ENCODE data around the gene UNC79. TPM values are rescaled to one million over a fixed set of nuclear protein-coding genes. Genes with fewer than 3 reads are reported as not detected.

Gene UNC79
- total RNA-seq, 1 donor from 2014 or later, result 0.09 TPM

GRCh38 chr14:93591506-93591905 is 160.8 kb downstream of the UNC79 start:
- no peaks in the 10 kb centered on the region for H3K4me1 ChIP-seq
- TF ChIP-seq CTCF (IDR thresholded peaks at IDR 0.05), result no peak
- DNase-seq, result no peak
- intact Hi-C loops (cut with DNase I), result no loop called here
- ATAC-seq, result no peak
- H3K4me3 ChIP-seq, result no peak overlapping the region
- no peaks in the 10 kb centered on the region for H3K27me3 ChIP-seq
- H3K36me3 ChIP-seq, result no peaks in the 10 kb centered on the region
- H3K27ac ChIP-seq, result no peak overlapping the region
- H3K9me3 ChIP-seq, result no peaks in the 10 kb centered on the region

GRCh38 chr14:93592786-93593185 is 162.0 kb downstream of the UNC79 start:
- TF ChIP-seq CTCF (IDR thresholded peaks at IDR 0.05), result no peak
- Histone ChIP-seq H3K9me3 (no peaks in the 10 kb centered on the region), H3K27me3 (no peaks in the 10 kb centered on the region), H3K36me3 (no peaks in the 10 kb centered on the region), H3K4me3 (no peak overlapping the region), H3K27ac (no peak overlapping the region), H3K4me1 (no peaks in the 10 kb centered on the region)
- ATAC-seq (no peak), DNase-seq (no peak)
- intact Hi-C loops (cut with DNase I), result no loop called here

GRCh38 chr14:93606091-93606490 is 175.4 kb downstream of the UNC79 start:
- Histone ChIP-seq H3K4me1 (no peaks in the 10 kb centered on the region), H3K36me3 (no peaks in the 10 kb centered on the region), H3K27ac (no peak overlapping the region), H3K4me3 (no peak overlapping the region), H3K9me3 (no peaks in the 10 kb centered on the region), H3K27me3 (peaks cover 4% of the 10 kb centered on the region)
- no peak for TF ChIP-seq CTCF (IDR thresholded peaks at IDR 0.05)
- DNase-seq (no peak), ATAC-seq (no peak)
- intact Hi-C loops (cut with DNase I), result no loop called here

- no peaks in the 10 kb centered on the region for H3K27me3 ChIP-seq
- TF ChIP-seq CTCF (IDR thresholded peaks at IDR 0.05), result peak; percentile 47
- DNase-seq (no peak), ATAC-seq (peak; percentile 55)
- H3K9me3 ChIP-seq, result no peaks in the 10 kb centered on the region
- no peaks in the 10 kb centered on the region for H3K36me3 ChIP-seq
- intact Hi-C loops (cut with DNase I), result no loop called here
- H3K4me1 ChIP-seq, result no peaks in the 10 kb centered on the region
- H3K27ac ChIP-seq, result no peak overlapping the region
- H3K4me3 ChIP-seq, result no peak overlapping the region
These were observed 188.5 kb downstream of the UNC79 start for GRCh38 chr14:93619176-93619793.

- Histone ChIP-seq H3K36me3 (no peaks in the 10 kb centered on the region), H3K9me3 (no peaks in the 10 kb centered on the region), H3K27ac (no peak overlapping the region), H3K27me3 (no peaks in the 10 kb centered on the region), H3K4me1 (no peaks in the 10 kb centered on the region), H3K4me3 (no peak overlapping the region)
- DNase-seq, result no peak
- intact Hi-C loops (cut with DNase I), result no loop called here
- TF ChIP-seq CTCF (IDR thresholded peaks at IDR 0.05), result no peak
- no peak for ATAC-seq
These were observed 197.3 kb downstream of the UNC79 start for GRCh38 chr14:93628048-93628447.

GRCh38 chr14:93629643-93630042 is 198.9 kb downstream of the UNC79 start:
- no peak overlapping the region for H3K4me3 ChIP-seq
- intact Hi-C loops (cut with DNase I), result no loop called here
- no peak for ATAC-seq
- no peak overlapping the region for H3K27ac ChIP-seq
- H3K27me3 ChIP-seq, result peaks cover 4% of the 10 kb centered on the region
- no peak for TF ChIP-seq CTCF (IDR thresholded peaks at IDR 0.05)
- DNase-seq, result no peak
- H3K9me3 ChIP-seq, result no peaks in the 10 kb centered on the region
- H3K36me3 ChIP-seq, result no peaks in the 10 kb centered on the region
- no peaks in the 10 kb centered on the region for H3K4me1 ChIP-seq
